ENCODE results near the gene USP6. TPM values are rescaled to one million over a fixed set of nuclear protein-coding genes. Genes with fewer than 3 reads are reported as not detected.

Gene USP6
- total RNA-seq, 1 experiment from 2014 or later, result not detected

- H3K4me3 Mint-ChIP-seq (ENCODE audit: low read depth, unreplicated experiment), result no peak overlapping the region
- H3K27ac Mint-ChIP-seq (ENCODE audit: unreplicated experiment), result no peak overlapping the region
- no peaks in the 10 kb centered on the region for H3K4me1 Mint-ChIP-seq (ENCODE audit: low read depth, unreplicated experiment)
- no peaks in the 10 kb centered on the region for H3K27me3 Mint-ChIP-seq (ENCODE audit: unreplicated experiment)
- DNase-seq, result no peak
- intact Hi-C loops (cut with micrococcal nuclease; ENCODE audit: unreplicated experiment), result no loop called here
- BruUV-seq (replicated peaks), result no TSS peak
- H3K9me3 Mint-ChIP-seq (ENCODE audit: low read depth, unreplicated experiment), result peaks cover 9% of the 10 kb centered on the region
- TF ChIP-seq CTCF (IDR thresholded peaks at IDR 0.05; ENCODE audit: unreplicated experiment), result no peak
- CTCF ChIA-PET, result no interaction called here
- peaks cover 16% of the 10 kb centered on the region for H3K36me3 Mint-ChIP-seq (ENCODE audit: insufficient read depth, unreplicated experiment)
Measured at GRCh38 chr17:5184288-5184687, 68.5 kb downstream of the USP6 start.

DNA sequence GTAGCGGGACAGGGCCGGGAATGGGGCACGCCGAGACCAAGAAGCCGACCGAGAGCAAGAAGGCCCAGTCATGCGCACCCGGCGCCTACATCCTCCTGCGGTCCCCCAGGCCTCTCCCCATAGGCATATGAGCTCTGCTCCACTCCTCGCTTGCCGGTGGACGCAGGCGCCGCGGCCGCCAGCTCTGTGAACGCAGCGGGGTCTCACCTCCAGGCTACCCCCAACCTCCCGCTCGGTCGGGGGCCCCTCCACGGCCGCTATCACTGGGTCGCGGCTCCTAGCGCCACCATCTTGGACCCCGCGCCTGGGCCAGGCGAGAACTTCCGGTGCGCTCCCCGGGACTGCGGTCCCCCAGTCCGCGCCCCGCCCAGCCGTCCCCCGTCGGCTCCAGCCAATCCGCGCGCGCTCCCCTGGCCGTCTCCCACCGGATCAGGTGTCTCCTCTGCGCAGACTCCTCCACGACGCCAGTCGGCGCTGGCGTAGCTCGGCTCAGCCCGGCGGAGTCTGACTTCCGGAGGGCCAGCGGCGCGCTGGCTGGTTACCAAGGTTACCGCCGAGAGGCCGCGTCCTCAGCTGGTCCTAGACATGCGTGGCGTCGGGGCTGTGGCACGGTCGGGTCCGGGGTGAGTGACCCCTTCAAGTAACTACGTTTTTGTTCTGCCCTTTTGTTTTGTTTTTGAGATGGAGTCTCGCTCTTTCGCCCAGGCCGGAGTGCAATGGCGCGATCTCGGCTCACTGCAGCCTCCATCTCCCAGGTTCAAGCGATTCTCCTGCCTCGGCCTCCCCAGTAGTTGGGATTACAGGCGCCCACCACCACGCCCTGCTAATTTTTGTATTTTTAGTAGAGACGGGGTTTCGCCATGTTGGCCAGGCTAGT lies 75.9 kb downstream of the USP6 start, which contains the start of gene ZNF594:
TSS of gene ZNF594 (minus strand) at position 328 of the 877 bp plus-strand sequence. CDS start 7,612 bp downstream, outside the sequence.
- no TSS peak for BruUV-seq (replicated peaks)
- CTCF ChIA-PET, result interaction anchor here (0.6 to 1.0 kb wide), 2 partner anchors 67 to 225 kb away, joined by 3 to 5 read pairs; partner anchors contain the start of gene SPAG7
- Mint-ChIP-seq H3K27ac (ENCODE audit: unreplicated experiment) (peak within 1 kb of the TSS; percentile 69), H3K4me3 (ENCODE audit: low read depth, unreplicated experiment) (peak within 1 kb of the TSS; percentile 91), H3K4me1 (ENCODE audit: low read depth, unreplicated experiment) (no peaks in the 10 kb centered on the region), H3K27me3 (ENCODE audit: unreplicated experiment) (no peaks in the 10 kb centered on the region), H3K9me3 (ENCODE audit: low read depth, unreplicated experiment) (peaks cover 10% of the 10 kb centered on the region), H3K36me3 (ENCODE audit: insufficient read depth, unreplicated experiment) (peaks cover 34% of the 10 kb centered on the region)
- TF ChIP-seq CTCF (IDR thresholded peaks at IDR 0.05; ENCODE audit: unreplicated experiment), result peak; percentile 27
- peak; percentile 94 for DNase-seq
- intact Hi-C loops (cut with micrococcal nuclease; ENCODE audit: unreplicated experiment), result no loop called here

DNA sequence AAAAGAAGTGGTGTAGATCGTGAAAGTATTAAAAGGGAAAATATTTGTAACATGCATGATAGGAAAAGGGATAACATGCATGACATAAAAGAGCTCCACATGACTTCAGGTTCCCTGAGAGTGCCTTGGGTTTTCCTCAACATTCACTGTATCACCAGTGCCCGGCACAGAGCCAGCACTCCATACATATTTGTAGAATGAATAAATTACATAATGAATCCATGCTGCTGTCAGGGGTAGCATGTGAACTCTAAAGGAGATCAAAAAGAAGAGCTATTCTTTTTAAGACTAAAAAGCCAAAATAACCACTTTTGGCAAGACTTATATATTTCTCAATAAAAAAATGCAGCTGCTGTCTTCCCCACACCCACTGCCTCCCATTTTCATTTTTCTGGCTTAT lies 78.5 kb downstream of the USP6 start:
- H3K27ac Mint-ChIP-seq (ENCODE audit: unreplicated experiment), result no peak overlapping the region
- no peaks in the 10 kb centered on the region for H3K27me3 Mint-ChIP-seq (ENCODE audit: unreplicated experiment)
- intact Hi-C loops (cut with micrococcal nuclease; ENCODE audit: unreplicated experiment), result no loop called here
- no peak for DNase-seq
- H3K36me3 Mint-ChIP-seq (ENCODE audit: insufficient read depth, unreplicated experiment), result peaks cover 30% of the 10 kb centered on the region
- CTCF ChIA-PET, result interaction anchor here (0.7 kb wide), 1 partner anchor 714 kb away, joined by 4 read pairs; no protein-coding TSS in a partner anchor
- no peaks in the 10 kb centered on the region for H3K4me1 Mint-ChIP-seq (ENCODE audit: low read depth, unreplicated experiment)
- H3K9me3 Mint-ChIP-seq (ENCODE audit: low read depth, unreplicated experiment), result peaks cover 6% of the 10 kb centered on the region
- BruUV-seq (replicated peaks), result no TSS peak
- TF ChIP-seq CTCF (IDR thresholded peaks at IDR 0.05; ENCODE audit: unreplicated experiment), result no peak
- H3K4me3 Mint-ChIP-seq (ENCODE audit: low read depth, unreplicated experiment), result no peak overlapping the region

DNA sequence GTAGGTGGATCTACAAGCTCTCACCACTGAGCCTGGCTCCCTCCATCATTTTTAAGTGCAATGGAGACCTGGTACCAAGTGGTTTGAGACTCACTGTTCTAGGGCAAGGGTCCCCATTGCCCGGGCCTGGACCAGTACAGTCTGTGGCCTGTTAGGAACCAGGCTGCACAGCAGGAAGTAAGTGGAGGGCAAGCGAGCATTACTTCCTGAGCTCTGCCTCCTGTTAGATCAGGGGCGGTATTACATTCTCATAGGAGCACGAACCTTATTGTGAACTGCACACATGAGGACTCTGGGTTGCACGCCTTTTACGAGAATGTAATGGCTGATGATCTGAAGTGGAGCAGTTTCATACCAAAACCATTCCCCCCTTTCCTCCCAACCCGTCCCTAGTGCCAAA lies 82.6 kb downstream of the USP6 start:
- no peak for TF ChIP-seq CTCF (IDR thresholded peaks at IDR 0.05; ENCODE audit: unreplicated experiment)
- intact Hi-C loops (cut with micrococcal nuclease; ENCODE audit: unreplicated experiment), result no loop called here
- Mint-ChIP-seq H3K27me3 (ENCODE audit: unreplicated experiment) (no peaks in the 10 kb centered on the region), H3K4me1 (ENCODE audit: low read depth, unreplicated experiment) (no peaks in the 10 kb centered on the region), H3K4me3 (ENCODE audit: low read depth, unreplicated experiment) (no peak overlapping the region), H3K9me3 (ENCODE audit: low read depth, unreplicated experiment) (peaks cover 2% of the 10 kb centered on the region), H3K27ac (ENCODE audit: unreplicated experiment) (no peak overlapping the region), H3K36me3 (ENCODE audit: insufficient read depth, unreplicated experiment) (no peaks in the 10 kb centered on the region)
- CTCF ChIA-PET, result no interaction called here
- DNase-seq, result no peak
- no TSS peak for BruUV-seq (replicated peaks)

Measured in Calu3 (cell line).